ENCODE results near the gene NTSR1.

The NTSR1 gene

GRCh38 chr20:62782149-62782892, 73.7 kb downstream of the NTSR1 start:
- no peak overlapping the region for H3K9ac ChIP-seq (ENCODE audit: low read length)
- H3K27me3 ChIP-seq (ENCODE audit: low read depth, low read length) = peaks cover 3% of the 10 kb centered on the region
- H3K36me3 ChIP-seq (replicated peaks; ENCODE audit: low read depth, low read length) = no peaks in the 10 kb centered on the region
- H3K4me3 ChIP-seq (ENCODE audit: low read length) = no peak overlapping the region
- H3K4me2 ChIP-seq (ENCODE audit: low read length) = no peak overlapping the region
- H2AFZ ChIP-seq (ENCODE audit: low read depth, low read length) = no peak overlapping the region
- no peak overlapping the region for H3K27ac ChIP-seq (ENCODE audit: low read length)
- TF ChIP-seq, protein P1, sequence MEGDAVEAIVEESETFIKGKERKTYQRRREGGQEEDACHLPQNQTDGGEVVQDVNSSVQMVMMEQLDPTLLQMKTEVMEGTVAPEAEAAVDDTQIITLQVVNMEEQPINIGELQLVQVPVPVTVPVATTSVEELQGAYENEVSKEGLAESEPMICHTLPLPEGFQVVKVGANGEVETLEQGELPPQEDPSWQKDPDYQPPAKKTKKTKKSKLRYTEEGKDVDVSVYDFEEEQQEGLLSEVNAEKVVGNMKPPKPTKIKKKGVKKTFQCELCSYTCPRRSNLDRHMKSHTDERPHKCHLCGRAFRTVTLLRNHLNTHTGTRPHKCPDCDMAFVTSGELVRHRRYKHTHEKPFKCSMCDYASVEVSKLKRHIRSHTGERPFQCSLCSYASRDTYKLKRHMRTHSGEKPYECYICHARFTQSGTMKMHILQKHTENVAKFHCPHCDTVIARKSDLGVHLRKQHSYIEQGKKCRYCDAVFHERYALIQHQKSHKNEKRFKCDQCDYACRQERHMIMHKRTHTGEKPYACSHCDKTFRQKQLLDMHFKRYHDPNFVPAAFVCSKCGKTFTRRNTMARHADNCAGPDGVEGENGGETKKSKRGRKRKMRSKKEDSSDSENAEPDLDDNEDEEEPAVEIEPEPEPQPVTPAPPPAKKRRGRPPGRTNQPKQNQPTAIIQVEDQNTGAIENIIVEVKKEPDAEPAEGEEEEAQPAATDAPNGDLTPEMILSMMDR (IDR thresholded peaks at IDR 0.05; ENCODE audit: low read depth, low read length) = no peak
- TF ChIP-seq EZH2phosphoT487 (IDR thresholded peaks at IDR 0.05; ENCODE audit: low read depth) = no peak
- H4K20me1 ChIP-seq (ENCODE audit: insufficient read depth, low read length) = no peaks in the 10 kb centered on the region
- H3K4me1 ChIP-seq (ENCODE audit: low read length) = peaks cover 3% of the 10 kb centered on the region; the same call in 1 of the 2 replicates
- H3K9me3 ChIP-seq (ENCODE audit: insufficient read depth, low read length) = no peaks in the 10 kb centered on the region
- H3K79me2 ChIP-seq (ENCODE audit: low read length) = no peaks in the 10 kb centered on the region

- peaks cover 9% of the 10 kb centered on the region for H3K27me3 ChIP-seq (ENCODE audit: low read depth, low read length)
- no peaks in the 10 kb centered on the region for H4K20me1 ChIP-seq (ENCODE audit: insufficient read depth, low read length)
- no peak overlapping the region for H3K27ac ChIP-seq (ENCODE audit: low read length)
- no peaks in the 10 kb centered on the region for H3K36me3 ChIP-seq (replicated peaks; ENCODE audit: low read depth, low read length)
- TF ChIP-seq, protein P1 (IDR thresholded peaks at IDR 0.05; ENCODE audit: low read depth, low read length) = no peak
- no peak for TF ChIP-seq EZH2phosphoT487 (IDR thresholded peaks at IDR 0.05; ENCODE audit: low read depth)
- no peak overlapping the region for H3K4me2 ChIP-seq (ENCODE audit: low read length)
- H2AFZ ChIP-seq (ENCODE audit: low read depth, low read length) = no peak overlapping the region
- no peaks in the 10 kb centered on the region for H3K9me3 ChIP-seq (ENCODE audit: insufficient read depth, low read length)
- peaks cover 5% of the 10 kb centered on the region; the same call in 1 of the 2 replicates for H3K4me1 ChIP-seq (ENCODE audit: low read length)
- H3K4me3 ChIP-seq (ENCODE audit: low read length) = no peak overlapping the region
- H3K79me2 ChIP-seq (ENCODE audit: low read length) = no peaks in the 10 kb centered on the region
- no peak overlapping the region for H3K9ac ChIP-seq (ENCODE audit: low read length)
Observed at GRCh38 chr20:62782893-62783278, 74.2 kb downstream of the NTSR1 start.

GRCh38 chr20:62784497-62784896, 75.9 kb downstream of the NTSR1 start:
- H3K9me3 ChIP-seq (ENCODE audit: insufficient read depth, low read length) = no peaks in the 10 kb centered on the region
- H3K79me2 ChIP-seq (ENCODE audit: low read length) = no peaks in the 10 kb centered on the region
- no peak overlapping the region for H2AFZ ChIP-seq (ENCODE audit: low read depth, low read length)
- no peak overlapping the region for H3K4me2 ChIP-seq (ENCODE audit: low read length)
- H3K27me3 ChIP-seq (ENCODE audit: low read depth, low read length) = peaks cover 25% of the 10 kb centered on the region
- no peaks in the 10 kb centered on the region for H3K36me3 ChIP-seq (replicated peaks; ENCODE audit: low read depth, low read length)
- H3K4me1 ChIP-seq (ENCODE audit: low read length) = peaks cover 5% of the 10 kb centered on the region; the same call in 1 of the 2 replicates
- H4K20me1 ChIP-seq (ENCODE audit: insufficient read depth, low read length) = no peaks in the 10 kb centered on the region
- TF ChIP-seq, protein P1 (IDR thresholded peaks at IDR 0.05; ENCODE audit: low read depth, low read length) = no peak
- no peak for TF ChIP-seq EZH2phosphoT487 (IDR thresholded peaks at IDR 0.05; ENCODE audit: low read depth)
- H3K9ac ChIP-seq (ENCODE audit: low read length) = no peak overlapping the region
- no peak overlapping the region for H3K27ac ChIP-seq (ENCODE audit: low read length)
- H3K4me3 ChIP-seq (ENCODE audit: low read length) = no peak overlapping the region

GRCh38 chr20:62785393-62785792, 76.8 kb downstream of the NTSR1 start:
- Histone ChIP-seq H3K27ac (ENCODE audit: low read length) (no peak overlapping the region), H3K4me3 (ENCODE audit: low read length) (no peak overlapping the region), H4K20me1 (ENCODE audit: insufficient read depth, low read length) (no peaks in the 10 kb centered on the region)

More at GRCh38 chr20:62785393-62785792, 76.8 kb downstream of the NTSR1 start:
- Histone ChIP-seq H2AFZ (ENCODE audit: low read depth, low read length) (no peak overlapping the region), H3K27me3 (ENCODE audit: low read depth, low read length) (peaks cover 34% of the 10 kb centered on the region), H3K4me2 (ENCODE audit: low read length) (no peak overlapping the region), H3K9ac (ENCODE audit: low read length) (no peak overlapping the region), H3K9me3 (ENCODE audit: insufficient read depth, low read length) (no peaks in the 10 kb centered on the region), H3K36me3 (replicated peaks; ENCODE audit: low read depth, low read length) (no peaks in the 10 kb centered on the region), H3K79me2 (ENCODE audit: low read length) (no peaks in the 10 kb centered on the region), H3K4me1 (ENCODE audit: low read length) (peaks cover 5% of the 10 kb centered on the region; the same call in 1 of the 2 replicates)
- TF ChIP-seq EZH2phosphoT487 (IDR thresholded peaks at IDR 0.05; ENCODE audit: low read depth) = no peak
- TF ChIP-seq, protein P1 (IDR thresholded peaks at IDR 0.05; ENCODE audit: low read depth, low read length) = no peak

Data from OCI-LY3 (cell line).